Endothelial cell of umbilical vein (primary cell): ENCODE measurements around the gene CRYBG3. TPM values are rescaled to one million over a fixed set of nuclear protein-coding genes. Genes with fewer than 3 reads are reported as not detected.

Source experiments
- BruUV-seq: library from RNA; stranded (reverse); fragments of 400-500 nt; replicated peaks from 2 replicates; lab custom pipeline; 2021; lab: Mats Ljungman, UMichigan
- CTCF ChIA-PET: fragments of 300-600, 350-600 bp; sonication (Branson Sonifier 250); formaldehyde crosslinking; loops from one replicate; lab custom pipeline; 2021; ENCODE audit warnings: antibody characterized with exemption, inconsistent platforms; lab: Charles Lee
- POLR2A ChIA-PET: fragments of 300-600, 350-600 bp; sonication (Branson Sonifier 250); formaldehyde crosslinking; loops from one replicate; lab custom pipeline; 2021; ENCODE audit warnings: antibody characterized with exemption, inconsistent platforms; lab: Charles Lee
- DNase-seq: peaks from one replicate; pipeline ENCODE4 v3.0.0-alpha.2; 2011; ENCODE audit warnings: low read depth, low spot score
- FAIRE-seq: peaks from 2 replicates; lab custom pipeline; 2011; peaks lifted over from hg19 to GRCh38; lab: Jason Lieb, UNC
- H2AFZ ChIP-seq: 2 replicates; pipeline ENCODE4 v1.6.0; 2012; ENCODE audit warnings: low read depth, low read length, control low read depth, inconsistent platforms
- H3K27ac ChIP-seq: 2 replicates; pipeline ENCODE4 v1.5.1; 2011; ENCODE audit warnings: low read depth, mild to moderate bottlenecking, control low read depth, low read length, moderate library complexity; ENCODE audit not compliant: insufficient read depth
- H3K27me3 ChIP-seq, 2 experiments: 2 replicates each; pipeline versions ENCODE4 v1.6.0 to v1.6.1; 2011; ENCODE audit warnings: low read length in 2 of 2, mixed read lengths in 1 of 2; ENCODE audit not compliant: control insufficient read depth in 2 of 2, insufficient read depth in 2 of 2
- H3K36me3 ChIP-seq, 2 experiments: 2 replicates in 1 of 2; 3 replicates in 1 of 2; pipeline ENCODE4 v1.5.1; 2011; ENCODE audit warnings: low read length in 2 of 2, mild to moderate bottlenecking in 1 of 2, moderate library complexity in 1 of 2; ENCODE audit not compliant: control insufficient read depth in 2 of 2, insufficient read depth in 2 of 2; ENCODE audit errors: extremely low read depth in 1 of 2
- H3K4me1 ChIP-seq: 3 replicates; pipeline ENCODE4 v1.5.1; 2011; ENCODE audit warnings: mild to moderate bottlenecking, low read length; ENCODE audit not compliant: control insufficient read depth, insufficient read depth; ENCODE audit errors: extremely low read depth
- H3K4me2 ChIP-seq: 2 replicates; pipeline ENCODE4 v1.6.1; 2011; ENCODE audit warnings: low read length, control low read depth, mixed read lengths; ENCODE audit not compliant: insufficient read depth
- H3K4me3 ChIP-seq, 3 experiments: fragments of 200-600 bp in 1 of 3; sonication (generic), shearing (Covaris generic) in 1 of 3; replicated peaks in 1 of 3; 2 replicates each; pipeline ENCODE4 v1.5.1; 2011 to 2016; ENCODE audit warnings: control low read depth in 3 of 3, low read length in 3 of 3, mild to moderate bottlenecking in 2 of 3, inconsistent platforms in 1 of 3, low read depth in 1 of 3, moderate library complexity in 1 of 3; ENCODE audit not compliant: insufficient read depth in 1 of 3
- H3K79me2 ChIP-seq: 2 replicates; pipeline ENCODE4 v1.6.0; 2012; ENCODE audit warnings: low read length, inconsistent platforms; ENCODE audit not compliant: control insufficient read depth, insufficient read depth
- H3K9ac ChIP-seq: replicated peaks from 2 replicates; pipeline ENCODE3; 2011; ENCODE audit warnings: low read length, control low read depth; ENCODE audit not compliant: insufficient read depth; ENCODE audit errors: extremely low read depth
- H3K9me1 ChIP-seq: replicated peaks from 3 replicates; pipeline ENCODE4 v1.6.0; 2011; ENCODE audit warnings: mild to moderate bottlenecking, low read length; ENCODE audit not compliant: control insufficient read depth, insufficient read depth; ENCODE audit errors: extremely low read depth
- H3K9me3 ChIP-seq: replicated peaks from 2 replicates; pipeline ENCODE4 v1.5.1; 2012; ENCODE audit warnings: low read length, inconsistent platforms; ENCODE audit not compliant: control insufficient read depth, insufficient read depth
- H4K20me1 ChIP-seq: replicated peaks from 2 replicates; pipeline ENCODE3; 2011; ENCODE audit warnings: mild to moderate bottlenecking, low read length; ENCODE audit not compliant: control insufficient read depth, insufficient read depth; ENCODE audit errors: extremely low read depth
- EZH2 ChIP-seq: IDR thresholded peaks from 2 replicates; pipeline ENCODE4 v1.6.1; 2012; ENCODE audit warnings: borderline replicate concordance, low read depth, mild to moderate bottlenecking, moderate library complexity, low read length, inconsistent platforms; ENCODE audit not compliant: severe bottlenecking
- FOS ChIP-seq: IDR thresholded peaks from 2 replicates; pipeline ENCODE4 v1.6.1; 2011; ENCODE audit warnings: mild to moderate bottlenecking, low read length, moderate library complexity, borderline replicate concordance; ENCODE audit not compliant: insufficient read depth
- GATA2 ChIP-seq: IDR thresholded peaks from 2 replicates; pipeline ENCODE4 v1.7.0; 2011; ENCODE audit warnings: low read depth, mild to moderate bottlenecking, moderate library complexity, mixed read lengths, low read length; ENCODE audit not compliant: insufficient read length, insufficient read depth
- JUN ChIP-seq: IDR thresholded peaks from 2 replicates; pipeline ENCODE4 v1.6.1; 2011; ENCODE audit warnings: borderline replicate concordance, low read depth; ENCODE audit not compliant: insufficient read length, insufficient read depth
- MYC ChIP-seq: IDR thresholded peaks from one replicate; pipeline ENCODE4 v1.6.1; 2011; ENCODE audit warnings: mild to moderate bottlenecking, low read depth, low read length
- POLR2A ChIP-seq: IDR thresholded peaks from 2 replicates; pipeline ENCODE4 v1.6.1; 2012; ENCODE audit warnings: low read depth, mild to moderate bottlenecking, control low read depth, low read length
- POLR2AphosphoS5 ChIP-seq: IDR thresholded peaks from 2 replicates; pipeline ENCODE4 v1.6.1; 2012; ENCODE audit warnings: low read depth, mild to moderate bottlenecking, control low read depth, low read length, moderate library complexity; ENCODE audit not compliant: insufficient read depth
- dilution Hi-C: fragments of 300-500 bp; cut with MboI; formaldehyde crosslinking; loops from one replicate; pipeline ENCODE4 v1.15.0; 2019; ENCODE audit warnings: low sequenced_read_pairs; ENCODE audit not compliant: extremely low pct_ligation_motif_present
- intact Hi-C: fragments of 100-400 bp; cut with micrococcal nuclease; formaldehyde crosslinking; loops from one replicate; pipeline ENCODE4 v1.10.0; 2022
- polyA plus RNA-seq, 4 experiments: library from polyadenylated mRNA; depleted of rRNA in 3 of 4; stranded (reverse) in 3 of 4; unstranded in 1 of 4; fragments of >200 nt; gene quantifications; 2 replicates each; pipeline versions ENCODE4 v1.2.1 to v1.2.3, GENCODE V29; 2011 to 2012; ENCODE audit warnings: missing spikeins in 1 of 4
- total RNA-seq: library from RNA; stranded (reverse); gene quantifications from 2 replicates; pipeline ENCODE4 v1.2.3, GENCODE V29; 2021
- TF ChIP-seq, protein P1 (sequence below): IDR thresholded peaks from 2 replicates; pipeline ENCODE4 v1.6.1; 2011; ENCODE audit not compliant: insufficient read depth, insufficient read length
- TF ChIP-seq, protein P2 (sequence below), 2 donors: IDR thresholded peaks; 1 replicate in 1 of 2; 2 replicates in 1 of 2; pipeline ENCODE4 v1.5.1; 2011; ENCODE audit warnings: low read length in 2 of 2, mild to moderate bottlenecking in 2 of 2, moderate library complexity in 2 of 2, control low read depth in 1 of 2, inconsistent platforms in 1 of 2, low read depth in 1 of 2; ENCODE audit not compliant: insufficient read depth in 1 of 2; ENCODE audit errors: extremely low read depth in 1 of 2

Gene CRYBG3
- total and polyA plus RNA-seq, 2 donors (not counting 3 experiments of a cell fraction or from before 2014, with no cell fraction given): 2.8 to 15.0 TPM

DNA sequence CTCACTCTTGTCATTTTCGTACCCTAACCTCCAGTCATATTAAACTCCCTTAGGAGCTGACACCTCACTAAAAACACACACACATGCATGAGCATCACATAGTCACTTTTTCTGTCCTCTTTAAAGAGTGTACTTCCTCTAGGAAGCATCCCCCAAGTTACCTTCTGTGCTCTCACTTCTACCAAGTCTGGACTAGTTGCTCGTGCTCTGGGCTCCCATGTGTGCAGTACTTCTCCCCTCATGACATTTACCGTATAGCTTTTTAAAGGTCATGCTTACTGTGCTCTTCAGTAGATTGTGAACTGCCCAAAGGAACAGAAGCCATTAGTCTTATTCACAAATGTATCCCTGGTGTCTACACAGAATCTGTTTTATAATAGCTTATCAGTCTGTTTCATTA, 42.0 kb downstream of the CRYBG3 start:
- dilution Hi-C loops (no loop called here), intact Hi-C loops (no loop called here)
- H2AFZ ChIP-seq: no peak overlapping the region
- no peaks in the 10 kb centered on the region for H3K27me3 ChIP-seq
- H3K9ac ChIP-seq: no peak overlapping the region
- no peak for DNase-seq
- no peak for FAIRE-seq
- no peaks in the 10 kb centered on the region for H3K36me3 ChIP-seq
- H3K4me2 ChIP-seq: no peak overlapping the region
- no peaks in the 10 kb centered on the region for H3K9me1 ChIP-seq
- BruUV-seq: no TSS peak
- H3K4me1 ChIP-seq: no peaks in the 10 kb centered on the region
- peaks cover 3% of the 10 kb centered on the region for H4K20me1 ChIP-seq
- ChIA-PET POLR2A (no interaction called here), CTCF (interaction anchor here (1.9 kb wide), 1 partner anchor 25 kb away, joined by 6 read pairs; no protein-coding TSS in a partner anchor)
- H3K79me2 ChIP-seq: no peaks in the 10 kb centered on the region
- no peak overlapping the region for H3K27ac ChIP-seq
- no peak for TF ChIP-seq POLR2A
- TF ChIP-seq GATA2: no peak
- no peak for TF ChIP-seq MYC
- no peak for TF ChIP-seq JUN
- H3K4me3 ChIP-seq: no peak overlapping the region
- H3K9me3 ChIP-seq: no peaks in the 10 kb centered on the region

DNA sequence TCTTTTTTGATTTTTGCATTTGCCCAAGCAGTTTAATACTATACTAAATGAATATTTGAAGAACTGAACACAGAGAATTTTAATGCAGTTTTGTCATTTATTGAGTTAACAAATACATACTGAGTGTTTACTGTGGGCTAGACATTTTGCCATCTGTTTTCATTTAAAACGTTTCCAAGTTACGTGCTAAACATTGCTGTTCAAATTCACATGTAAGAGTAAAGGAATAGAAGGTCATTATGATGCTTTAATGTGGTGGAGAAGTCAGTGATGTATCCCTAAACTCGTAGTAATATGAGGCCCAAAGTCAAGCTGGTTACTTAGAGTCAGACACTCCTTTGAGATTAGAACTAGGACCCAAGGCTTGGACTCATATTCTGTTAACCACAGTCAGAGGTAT, 49.4 kb downstream of the CRYBG3 start:
- DNase-seq: no peak
- Histone ChIP-seq H3K27ac (no peak overlapping the region), H3K27me3 (no peaks in the 10 kb centered on the region), H3K4me2 (no peak overlapping the region), H3K36me3 (no peaks in the 10 kb centered on the region), H3K4me1 (peaks cover 10% of the 10 kb centered on the region), H2AFZ (no peak overlapping the region), H3K9ac (no peak overlapping the region), H3K9me3 (no peaks in the 10 kb centered on the region), H3K9me1 (no peaks in the 10 kb centered on the region), H3K4me3 (no peak overlapping the region), H3K79me2 (no peaks in the 10 kb centered on the region), H4K20me1 (no peaks in the 10 kb centered on the region)
- intact Hi-C loops (no loop called here), dilution Hi-C loops (no loop called here)
- FAIRE-seq: no peak
- ChIA-PET CTCF (no interaction called here), POLR2A (no interaction called here)
- BruUV-seq: no TSS peak
- TF ChIP-seq JUN (no peak), EZH2 (no peak), FOS (no peak), POLR2A (no peak), GATA2 (no peak), POLR2AphosphoS5 (no peak), MYC (no peak)
- TF ChIP-seq, protein P1, sequence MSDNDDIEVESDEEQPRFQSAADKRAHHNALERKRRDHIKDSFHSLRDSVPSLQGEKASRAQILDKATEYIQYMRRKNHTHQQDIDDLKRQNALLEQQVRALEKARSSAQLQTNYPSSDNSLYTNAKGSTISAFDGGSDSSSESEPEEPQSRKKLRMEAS: no peak
- TF ChIP-seq, protein P2, sequence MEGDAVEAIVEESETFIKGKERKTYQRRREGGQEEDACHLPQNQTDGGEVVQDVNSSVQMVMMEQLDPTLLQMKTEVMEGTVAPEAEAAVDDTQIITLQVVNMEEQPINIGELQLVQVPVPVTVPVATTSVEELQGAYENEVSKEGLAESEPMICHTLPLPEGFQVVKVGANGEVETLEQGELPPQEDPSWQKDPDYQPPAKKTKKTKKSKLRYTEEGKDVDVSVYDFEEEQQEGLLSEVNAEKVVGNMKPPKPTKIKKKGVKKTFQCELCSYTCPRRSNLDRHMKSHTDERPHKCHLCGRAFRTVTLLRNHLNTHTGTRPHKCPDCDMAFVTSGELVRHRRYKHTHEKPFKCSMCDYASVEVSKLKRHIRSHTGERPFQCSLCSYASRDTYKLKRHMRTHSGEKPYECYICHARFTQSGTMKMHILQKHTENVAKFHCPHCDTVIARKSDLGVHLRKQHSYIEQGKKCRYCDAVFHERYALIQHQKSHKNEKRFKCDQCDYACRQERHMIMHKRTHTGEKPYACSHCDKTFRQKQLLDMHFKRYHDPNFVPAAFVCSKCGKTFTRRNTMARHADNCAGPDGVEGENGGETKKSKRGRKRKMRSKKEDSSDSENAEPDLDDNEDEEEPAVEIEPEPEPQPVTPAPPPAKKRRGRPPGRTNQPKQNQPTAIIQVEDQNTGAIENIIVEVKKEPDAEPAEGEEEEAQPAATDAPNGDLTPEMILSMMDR (IDR thresholded peaks at IDR 0.05; ENCODE audit: extremely low read depth in 1 of 2, insufficient read depth in 1 of 2, low read depth in 1 of 2, low read length in 2 of 2): no peak
